WTC11 (cell line): ENCODE data around the gene NEDD4L. TPM values are rescaled to one million over a fixed set of nuclear protein-coding genes. Genes with fewer than 3 reads are reported as not detected.

Experiments used
- ATAC-seq: fragments of 200-7000 bp; cut with Tn5 transposase; 2 replicates; pipeline ENCODE4 v1.10.0; 2021; ENCODE audit warnings: mild to moderate bottlenecking, moderate library complexity
- CTCF ChIA-PET: fragments of 300-600 bp; sonication (Branson Sonifier 250); formaldehyde crosslinking; loops from one replicate; lab custom pipeline; 2021; ENCODE audit warnings: antibody characterized with exemption; lab: Charles Lee
- POLR2A ChIA-PET: fragments of 350-600 bp; sonication (Branson Sonifier 250); formaldehyde crosslinking; loops from one replicate; lab custom pipeline; 2021; ENCODE audit warnings: antibody characterized with exemption; lab: Charles Lee
- DNase-seq: peaks from one replicate; pipeline ENCODE4 v3.0.0; 2021; ENCODE audit warnings: low spot score
- H3K27ac Mint-ChIP-seq: 2 replicates; pipeline ENCODE4 v1.8.0; 2021; ENCODE audit warnings: mixed read lengths
- H3K27me3 Mint-ChIP-seq: 2 replicates; pipeline ENCODE4 v1.8.0; 2021; ENCODE audit warnings: low read depth, mild to moderate bottlenecking, moderate library complexity, mixed read lengths
- H3K36me3 Mint-ChIP-seq: 2 replicates; pipeline ENCODE4 v1.8.0; 2021; ENCODE audit warnings: mixed read lengths
- H3K4me1 Mint-ChIP-seq: 2 replicates; pipeline ENCODE4 v1.8.0; 2022; ENCODE audit warnings: mixed read lengths
- H3K4me3 Mint-ChIP-seq: 2 replicates; pipeline ENCODE4 v1.8.0; 2021; ENCODE audit warnings: mild to moderate bottlenecking, moderate library complexity, mixed read lengths
- H3K9me3 Mint-ChIP-seq: 2 replicates; pipeline ENCODE4 v1.8.0; 2021; ENCODE audit warnings: mixed read lengths
- ARID4B ChIP-seq: sonication (generic); formaldehyde crosslinking; IDR thresholded peaks from 2 replicates; pipeline ENCODE4 v1.8.0; 2023; ENCODE audit warnings: missing genetic modification reagents, mild to moderate bottlenecking, borderline replicate concordance
- CREB1 ChIP-seq: sonication (generic); formaldehyde crosslinking; IDR thresholded peaks from 2 replicates; pipeline ENCODE4 v1.8.0; 2023; ENCODE audit warnings: mild to moderate bottlenecking, missing genetic modification reagents
- EMX1 ChIP-seq: fragments of 250-450 bp; sonication (Bioruptor Pico); IDR thresholded peaks from 2 replicates; pipeline ENCODE4 v1.8.0; 2021; ENCODE audit warnings: mild to moderate bottlenecking
- ERG ChIP-seq: fragments of 250-450 bp; sonication (Bioruptor Pico); IDR thresholded peaks from 2 replicates; pipeline ENCODE4 v1.8.0; 2021; ENCODE audit warnings: mild to moderate bottlenecking
- FOXJ3 ChIP-seq: sonication (generic); formaldehyde crosslinking; IDR thresholded peaks from 2 replicates; pipeline ENCODE4 v1.9.0; 2021; ENCODE audit warnings: missing genetic modification reagents, mild to moderate bottlenecking, borderline replicate concordance
- MXD4 ChIP-seq: fragments of 250-450 bp; sonication (Bioruptor Pico); IDR thresholded peaks from 2 replicates; pipeline ENCODE4 v1.8.0; 2021; ENCODE audit warnings: mild to moderate bottlenecking, moderate library complexity, borderline replicate concordance
- TEAD1 ChIP-seq: sonication (generic); formaldehyde crosslinking; IDR thresholded peaks from 2 replicates; pipeline ENCODE4 v1.8.0; 2022; ENCODE audit warnings: mild to moderate bottlenecking, missing genetic modification reagents
- USF1 ChIP-seq: sonication (generic); formaldehyde crosslinking; IDR thresholded peaks from 2 replicates; pipeline ENCODE4 v1.8.0; 2022; ENCODE audit warnings: mild to moderate bottlenecking, missing genetic modification reagents
- ZBTB21 ChIP-seq: sonication (generic); formaldehyde crosslinking; IDR thresholded peaks from 2 replicates; pipeline ENCODE4 v1.8.1; 2023; ENCODE audit warnings: mild to moderate bottlenecking, missing genetic modification reagents, borderline replicate concordance
- ZNF138 ChIP-seq: sonication (generic); formaldehyde crosslinking; conservative IDR thresholded peaks from 2 replicates; pipeline ENCODE4 v1.8.1; 2022; ENCODE audit warnings: mild to moderate bottlenecking, moderate library complexity, missing genetic modification reagents
- ZNF219 ChIP-seq: sonication (generic); formaldehyde crosslinking; IDR thresholded peaks from 2 replicates; pipeline ENCODE4 v1.8.0; 2023; ENCODE audit warnings: missing genetic modification reagents, mild to moderate bottlenecking, borderline replicate concordance
- ZNF317 ChIP-seq: sonication (generic); formaldehyde crosslinking; IDR thresholded peaks from 2 replicates; pipeline ENCODE4 v1.8.1; 2023; ENCODE audit warnings: low read depth, mild to moderate bottlenecking, moderate library complexity, missing genetic modification reagents, borderline replicate concordance
- ZNF423 ChIP-seq: fragments of 250-450 bp; sonication (Bioruptor Pico); IDR thresholded peaks from 2 replicates; pipeline ENCODE4 v2.1.2; 2022; ENCODE audit warnings: mild to moderate bottlenecking, moderate library complexity
- total RNA-seq: library from RNA; stranded (reverse); gene quantifications from 3 replicates; pipeline ENCODE4 v1.2.3, GENCODE V29; 2021
- TF ChIP-seq, protein P1 (sequence below): fragments of 250-450 bp; sonication (Bioruptor Pico); IDR thresholded peaks from 2 replicates; pipeline ENCODE4 v1.9.0; 2021; ENCODE audit warnings: mild to moderate bottlenecking
- TF ChIP-seq, protein P2 (sequence below): sonication (generic); formaldehyde crosslinking; IDR thresholded peaks from 2 replicates; pipeline ENCODE4 v1.8.0; 2022; ENCODE audit warnings: missing genetic modification reagents

Gene NEDD4L
- total RNA-seq, 1 experiment from 2014 or later: 88.0 TPM

GRCh38 chr18:58324824-58325480 lies 280.9 kb downstream of the NEDD4L start:
- CTCF ChIA-PET: no interaction called here
- Mint-ChIP-seq H3K4me3 (no peak overlapping the region), H3K27ac (no peak overlapping the region), H3K4me1 (no peaks in the 10 kb centered on the region), H3K27me3 (no peaks in the 10 kb centered on the region), H3K9me3 (no peaks in the 10 kb centered on the region), H3K36me3 (peaks cover 17% of the 10 kb centered on the region; the same call in 1 of the 2 replicates)
- POLR2A ChIA-PET: no interaction called here
- DNase-seq: no peak
- TF ChIP-seq ERG (CRISPR knock-in tag) (no peak), ZNF219 (no peak), ZNF317 (CRISPR knock-in tag) (no peak), USF1 (CRISPR knock-in tag) (no peak), CREB1 (CRISPR knock-in tag) (no peak), ZNF423 (CRISPR knock-in tag) (no peak), ZBTB21 (CRISPR knock-in tag) (no peak), ARID4B (CRISPR knock-in tag) (no peak), MXD4 (CRISPR knock-in tag) (no peak), ZNF138 (no peak), EMX1 (CRISPR knock-in tag) (no peak), FOXJ3 (CRISPR knock-in tag) (no peak), TEAD1 (CRISPR knock-in tag) (no peak)
- TF ChIP-seq, protein P1, sequence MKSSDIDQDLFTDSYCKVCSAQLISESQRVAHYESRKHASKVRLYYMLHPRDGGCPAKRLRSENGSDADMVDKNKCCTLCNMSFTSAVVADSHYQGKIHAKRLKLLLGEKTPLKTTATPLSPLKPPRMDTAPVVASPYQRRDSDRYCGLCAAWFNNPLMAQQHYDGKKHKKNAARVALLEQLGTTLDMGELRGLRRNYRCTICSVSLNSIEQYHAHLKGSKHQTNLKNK (CRISPR knock-in tag): no peak
- TF ChIP-seq, protein P2, sequence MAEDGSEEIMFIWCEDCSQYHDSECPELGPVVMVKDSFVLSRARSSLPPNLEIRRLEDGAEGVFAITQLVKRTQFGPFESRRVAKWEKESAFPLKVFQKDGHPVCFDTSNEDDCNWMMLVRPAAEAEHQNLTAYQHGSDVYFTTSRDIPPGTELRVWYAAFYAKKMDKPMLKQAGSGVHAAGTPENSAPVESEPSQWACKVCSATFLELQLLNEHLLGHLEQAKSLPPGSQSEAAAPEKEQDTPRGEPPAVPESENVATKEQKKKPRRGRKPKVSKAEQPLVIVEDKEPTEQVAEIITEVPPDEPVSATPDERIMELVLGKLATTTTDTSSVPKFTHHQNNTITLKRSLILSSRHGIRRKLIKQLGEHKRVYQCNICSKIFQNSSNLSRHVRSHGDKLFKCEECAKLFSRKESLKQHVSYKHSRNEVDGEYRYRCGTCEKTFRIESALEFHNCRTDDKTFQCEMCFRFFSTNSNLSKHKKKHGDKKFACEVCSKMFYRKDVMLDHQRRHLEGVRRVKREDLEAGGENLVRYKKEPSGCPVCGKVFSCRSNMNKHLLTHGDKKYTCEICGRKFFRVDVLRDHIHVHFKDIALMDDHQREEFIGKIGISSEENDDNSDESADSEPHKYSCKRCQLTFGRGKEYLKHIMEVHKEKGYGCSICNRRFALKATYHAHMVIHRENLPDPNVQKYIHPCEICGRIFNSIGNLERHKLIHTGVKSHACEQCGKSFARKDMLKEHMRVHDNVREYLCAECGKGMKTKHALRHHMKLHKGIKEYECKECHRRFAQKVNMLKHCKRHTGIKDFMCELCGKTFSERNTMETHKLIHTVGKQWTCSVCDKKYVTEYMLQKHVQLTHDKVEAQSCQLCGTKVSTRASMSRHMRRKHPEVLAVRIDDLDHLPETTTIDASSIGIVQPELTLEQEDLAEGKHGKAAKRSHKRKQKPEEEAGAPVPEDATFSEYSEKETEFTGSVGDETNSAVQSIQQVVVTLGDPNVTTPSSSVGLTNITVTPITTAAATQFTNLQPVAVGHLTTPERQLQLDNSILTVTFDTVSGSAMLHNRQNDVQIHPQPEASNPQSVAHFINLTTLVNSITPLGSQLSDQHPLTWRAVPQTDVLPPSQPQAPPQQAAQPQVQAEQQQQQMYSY (CRISPR knock-in tag): no peak
- ATAC-seq: no peak
